LoVo (cell line): ENCODE results near the gene NDRG2.
"Not testable (repeated sequence)": the region's sequence is repeated elsewhere in the genome, so short reads cannot be mapped to it uniquely, and the experiment has no call there.

Source experiments
- DNase-seq: peaks from one replicate; pipeline ENCODE4 v3.0.0-alpha.2; 2016; ENCODE audit warnings: low spot score

The NDRG2 gene

GRCh38 chr14:21003788-21004346 is 21.0 kb downstream of the NDRG2 start:
- DNase-seq: no peak

- no peak for DNase-seq
Measured at GRCh38 chr14:21001218-21001617, 23.6 kb downstream of the NDRG2 start.

GRCh38 chr14:20999591-20999990 is 25.3 kb downstream of the NDRG2 start:
- DNase-seq: no peak

GRCh38 chr14:20998674-20999366 is 26.0 kb downstream of the NDRG2 start, which contains the start of gene SLC39A2:
Gene SLC39A2, plus strand, starts transcription at chr14:20999293. Its CDS starts 154 bp downstream, at chr14:20999447.
- DNase-seq: no peak

GRCh38 chr14:20998139-20998538 is 26.7 kb downstream of the NDRG2 start:
- DNase-seq: no peak

GRCh38 chr14:20997564-20997963 is 27.3 kb downstream of the NDRG2 start:
- DNase-seq: no peak

- no peak for DNase-seq
Measured at GRCh38 chr14:20997115-20997514, 27.7 kb downstream of the NDRG2 start.

GRCh38 chr14:20996521-20996920 is 28.3 kb downstream of the NDRG2 start:
- DNase-seq: no peak

GRCh38 chr14:20989787-20990600 is 34.9 kb downstream of the NDRG2 start, which contains the start of gene METTL17:
Gene METTL17, plus strand, starts transcription at chr14:20989980. Its CDS starts 23 bp downstream, at chr14:20990003.
- DNase-seq: peak; percentile 96

- DNase-seq: no peak
Measured at GRCh38 chr14:20989471-20989786, 35.4 kb downstream of the NDRG2 start.

GRCh38 chr14:20988717-20989470 is 36.0 kb downstream of the NDRG2 start:
- DNase-seq: no peak

GRCh38 chr14:20986811-20987210 is 38.0 kb downstream of the NDRG2 start:
- peak; percentile 63 for DNase-seq

GRCh38 chr14:20985650-20986049 is 39.2 kb downstream of the NDRG2 start:
- DNase-seq: not testable (repeated sequence)

- DNase-seq: no peak
Measured at GRCh38 chr14:20982646-20983369, 42.1 kb downstream of the NDRG2 start.

- no peak for DNase-seq
Measured at GRCh38 chr14:20980906-20981305, 44.0 kb downstream of the NDRG2 start.

- DNase-seq: no peak
Measured at GRCh38 chr14:20978687-20979086, 46.2 kb downstream of the NDRG2 start.

GRCh38 chr14:20976291-20976690 is 48.6 kb downstream of the NDRG2 start:
- no peak for DNase-seq

GRCh38 chr14:20973501-20973900 is 51.4 kb downstream of the NDRG2 start:
- no peak for DNase-seq

- DNase-seq: no peak
Measured at GRCh38 chr14:20971705-20972021, 53.2 kb downstream of the NDRG2 start.

GRCh38 chr14:20970983-20971704 is 53.7 kb downstream of the NDRG2 start:
- peak; percentile 87 for DNase-seq

- DNase-seq: no peak
Measured at GRCh38 chr14:20970647-20970982, 54.2 kb downstream of the NDRG2 start.
